ENCODE results near the gene MICAL3. TPM values are rescaled to one million over a fixed set of nuclear protein-coding genes. Genes with fewer than 3 reads are reported as not detected.

MICAL3 gene
- total RNA-seq, 3 donors from 2014 or later (not counting 1 experiment from before 2014, with no cell fraction given), result 17.1 to 36.3 (median 34.3) TPM

GRCh38 chr22:18063306-18063705 is 38.9 kb upstream of the MICAL3 start:
- Histone ChIP-seq H3K4me3 (ENCODE audit: low read length) (no peak overlapping the region), H3K9me3 (ENCODE audit: control insufficient read depth, insufficient read depth, low read length) (no peaks in the 10 kb centered on the region), H3K4me1 (ENCODE audit: control insufficient read depth, insufficient read depth, low read length) (peaks cover 8% of the 10 kb centered on the region), H3K36me3 (ENCODE audit: control insufficient read depth, insufficient read depth, low read length) (no peaks in the 10 kb centered on the region), H3K27ac (ENCODE audit: low read length) (no peak overlapping the region), H3K27me3 (ENCODE audit: control insufficient read depth, insufficient read depth, low read length) (no peaks in the 10 kb centered on the region)
- H3K27ac Mint-ChIP-seq, result no peak overlapping the region
- no peak for TF ChIP-seq CTCF (IDR thresholded peaks at IDR 0.05)
- intact Hi-C loops (cut with micrococcal nuclease), result loop anchor here (10.0 kb wide), 1 partner anchor 149 kb away; no protein-coding TSS in a partner anchor
- H3K4me3 Mint-ChIP-seq, result no peak overlapping the region
- ATAC-seq, result no peak
- no peaks in the 10 kb centered on the region for H3K9me3 Mint-ChIP-seq
- WGBS (ENCODE audit: insufficient coverage), result 95% methylated on average over 7 of the region's 7 CpGs
- no peak for DNase-seq
- H3K4me1 Mint-ChIP-seq, result peaks cover 0 to 8% of the 10 kb centered on the region in 2 donors
- peaks cover 28 to 47% of the 10 kb centered on the region in 2 donors for H3K27me3 Mint-ChIP-seq (ENCODE audit: low read depth in 2 of 2)
- no peaks in the 10 kb centered on the region for H3K36me3 Mint-ChIP-seq

GRCh38 chr22:18062421-18062820 is 38.1 kb upstream of the MICAL3 start:
- no peaks in the 10 kb centered on the region for H3K36me3 ChIP-seq (ENCODE audit: control insufficient read depth, insufficient read depth, low read length)
- DNase-seq (no peak), ATAC-seq (no peak)
- Mint-ChIP-seq H3K27me3 (ENCODE audit: low read depth in 2 of 2) (peaks cover 26 to 38% of the 10 kb centered on the region in 2 donors), H3K36me3 (no peaks in the 10 kb centered on the region), H3K27ac (no peak overlapping the region), H3K9me3 (no peaks in the 10 kb centered on the region), H3K4me3 (no peak overlapping the region), H3K4me1 (peaks cover 0 to 8% of the 10 kb centered on the region in 2 donors)
- no peaks in the 10 kb centered on the region for H3K9me3 ChIP-seq (ENCODE audit: control insufficient read depth, insufficient read depth, low read length)
- TF ChIP-seq CTCF (IDR thresholded peaks at IDR 0.05), result no peak
- H3K4me1 ChIP-seq (ENCODE audit: control insufficient read depth, insufficient read depth, low read length), result peaks cover 8% of the 10 kb centered on the region
- no peaks in the 10 kb centered on the region for H3K27me3 ChIP-seq (ENCODE audit: control insufficient read depth, insufficient read depth, low read length)
- WGBS (ENCODE audit: insufficient coverage), result 97% methylated on average over 3 of the region's 3 CpGs
- H3K27ac ChIP-seq (ENCODE audit: low read length), result no peak overlapping the region
- intact Hi-C loops (cut with micrococcal nuclease), result loop anchor here (10.0 kb wide), 1 partner anchor 148 kb away; no protein-coding TSS in a partner anchor
- no peak overlapping the region for H3K4me3 ChIP-seq (ENCODE audit: low read length)

GRCh38 chr22:18060646-18061620 is 36.6 kb upstream of the MICAL3 start:
- H3K9me3 ChIP-seq (ENCODE audit: control insufficient read depth, insufficient read depth, low read length), result no peaks in the 10 kb centered on the region
- H3K36me3 ChIP-seq (ENCODE audit: control insufficient read depth, insufficient read depth, low read length), result no peaks in the 10 kb centered on the region
- no peak for ATAC-seq
- H3K27ac Mint-ChIP-seq, result no peak overlapping the region
- no peak overlapping the region for H3K4me3 ChIP-seq (ENCODE audit: low read length)
- peaks cover 5% of the 10 kb centered on the region for H3K4me1 ChIP-seq (ENCODE audit: control insufficient read depth, insufficient read depth, low read length)
- intact Hi-C loops (cut with micrococcal nuclease), result loop anchor here (10.0 kb wide), 1 partner anchor 146 kb away; no protein-coding TSS in a partner anchor
- DNase-seq, result no peak
- no peak overlapping the region for H3K4me3 Mint-ChIP-seq
- H3K9me3 Mint-ChIP-seq, result no peaks in the 10 kb centered on the region
- H3K27me3 Mint-ChIP-seq (ENCODE audit: low read depth in 2 of 2), result peaks cover 18 to 23% of the 10 kb centered on the region in 2 donors
- no peaks in the 10 kb centered on the region for H3K36me3 Mint-ChIP-seq
- H3K4me1 Mint-ChIP-seq, result peaks cover 0 to 4% of the 10 kb centered on the region in 2 donors
- 85% methylated on average over 11 of the region's 13 CpGs for WGBS (ENCODE audit: insufficient coverage)
- no peak overlapping the region for H3K27ac ChIP-seq (ENCODE audit: low read length)
- no peak for TF ChIP-seq CTCF (IDR thresholded peaks at IDR 0.05)
- no peaks in the 10 kb centered on the region for H3K27me3 ChIP-seq (ENCODE audit: control insufficient read depth, insufficient read depth, low read length)

Measured in natural killer cell (primary cell).